GM23338 (cell line): ENCODE data around the gene SHOC1. TPM values are rescaled to one million over a fixed set of nuclear protein-coding genes. Genes with fewer than 3 reads are reported as not detected.

ENCODE experiments used
- polyA plus RNA-seq: library from polyadenylated mRNA; unstranded; fragments of >200 nt; fragmentation: Nextera tagmentation; extraction: Ambion mirVana; gene quantifications from 2 replicates; pipeline ENCODE4 v1.2.1, GENCODE V29; 2016
- small RNA-seq: library from RNA; depleted of rRNA; stranded (forward); fragments of <200 nt; gene quantifications from one replicate; pipeline ENCODE3, GENCODE V24; 2014; ENCODE audit warnings: low replicate concordance
- total RNA-seq: library from RNA; depleted of rRNA; stranded (reverse); fragments of >200 nt; shearing (Covaris generic); gene quantifications from 2 replicates; pipeline ENCODE4 v1.2.3, GENCODE V29; 2014; rRNA removed

The SHOC1 gene
- total and polyA plus RNA-seq, 2 experiments from 2014 or later: 0.39 TPM; not detected in 1

Small RNA genes lying within 50 kb of the gene (small RNA-seq; reads per million reads assigned to genes)
- not detected for gene RNU6-1013P

Other genes starting within 250 kb of the SHOC1 start
- 21.9 and 24.7 TPM in 2 replicates for gene PTGR1, start 195.3 kb downstream of the SHOC1 start, total RNA-seq
- 15.3 and 19.1 TPM in 2 replicates for gene PTGR1, start 195.3 kb downstream of the SHOC1 start, polyA plus RNA-seq
- 8.9 and 9.6 TPM in 2 replicates for gene DNAJC25, start 163.6 kb downstream of the SHOC1 start, total RNA-seq
- 6.8 and 8.4 TPM in 2 replicates for gene DNAJC25, start 163.6 kb downstream of the SHOC1 start, polyA plus RNA-seq
- gene GNG10, start 133.3 kb downstream of the SHOC1 start, total RNA-seq: 49.9 and 62.1 TPM in 2 replicates
- 52.6 and 61.2 TPM in 2 replicates for gene GNG10, start 133.3 kb downstream of the SHOC1 start, polyA plus RNA-seq
- 44.9 and 48.1 TPM in 2 replicates for gene UGCG, start 101.9 kb upstream of the SHOC1 start, total RNA-seq
- gene UGCG, start 101.9 kb upstream of the SHOC1 start, polyA plus RNA-seq: 27.8 and 30.4 TPM in 2 replicates